ENCODE results near the gene DYNLT5.
"Not testable (repeated sequence)": the region's sequence is repeated elsewhere in the genome, so short reads cannot be mapped to it uniquely, and the experiment has no call there.

Gene DYNLT5, protein sequence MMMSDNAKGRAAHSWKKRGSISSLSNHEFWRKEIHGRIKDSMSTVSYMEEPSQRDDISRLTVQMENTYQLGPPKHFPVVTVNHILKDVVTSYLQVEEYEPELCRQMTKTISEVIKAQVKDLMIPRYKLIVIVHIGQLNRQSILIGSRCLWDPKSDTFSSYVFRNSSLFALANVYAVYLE
- 0 reads per million in 2 experiments for total RNA-seq

DNA sequence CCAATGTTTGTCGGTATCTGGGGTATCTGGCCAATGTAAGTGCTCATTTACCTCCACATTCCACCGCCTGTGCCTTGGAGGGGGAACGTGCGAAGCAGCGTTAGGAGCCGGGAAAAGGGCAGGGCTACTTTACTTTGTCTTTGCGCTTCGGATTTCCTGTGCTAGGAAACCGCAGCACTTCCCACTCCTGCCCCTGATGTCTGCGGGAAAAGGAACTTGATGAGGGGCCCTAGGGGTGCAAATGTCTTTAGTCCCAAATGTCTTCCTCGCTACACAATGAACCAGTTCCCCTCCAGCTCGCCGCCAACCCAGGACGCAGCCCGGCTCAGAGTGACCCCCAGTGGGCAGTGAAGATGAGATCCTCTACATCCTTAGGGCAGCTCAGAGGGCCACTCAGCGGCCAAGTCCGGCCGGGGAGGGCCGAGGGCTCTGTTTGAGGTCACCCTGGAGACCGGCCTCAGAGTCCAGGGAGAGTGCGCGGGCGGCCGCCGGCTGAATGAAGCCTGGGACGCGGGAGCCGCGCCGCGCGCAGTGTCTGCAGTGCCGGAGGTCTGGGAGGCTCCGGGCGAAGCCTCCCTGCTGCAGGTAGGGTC lies at the start of gene DYNLT5:
Gene DYNLT5, plus strand, starts transcription at position 460 of the 593 bp plus-strand sequence. CDS start 2,200 bp downstream, outside the sequence.
- DNase-seq (ENCODE audit: low read depth) = no peak

DNA sequence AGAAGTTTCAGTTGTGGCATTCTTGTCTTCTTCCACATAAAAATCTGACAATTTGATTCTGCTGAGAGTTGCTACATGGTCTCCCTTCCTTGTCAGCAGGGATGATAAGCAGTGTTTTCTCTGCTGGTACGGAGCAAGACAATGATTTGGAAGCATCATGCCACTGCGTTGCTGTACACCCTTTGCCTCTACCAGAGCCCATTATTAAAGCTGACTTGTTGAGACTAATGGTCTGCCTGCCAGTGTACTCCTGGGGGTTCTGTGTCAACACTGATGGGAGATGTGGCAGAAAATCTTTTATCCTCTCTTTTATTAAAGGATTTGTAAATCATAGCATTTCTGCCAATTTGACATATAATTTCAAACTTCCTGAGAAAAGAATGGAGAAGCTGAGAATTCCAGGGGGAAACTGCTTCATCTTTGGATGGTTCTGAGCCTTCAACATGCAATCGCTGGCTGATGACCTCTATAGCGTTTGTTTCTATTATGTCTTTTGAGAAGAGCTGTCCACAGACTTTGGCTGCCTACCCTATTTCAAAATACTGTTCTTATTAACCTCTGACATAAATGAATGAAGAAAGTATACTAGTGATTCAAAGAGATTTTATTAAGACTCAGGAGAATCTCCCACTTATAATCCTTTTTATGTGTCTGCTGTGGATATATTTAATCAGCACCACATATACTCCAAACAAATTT lies 47.9 kb upstream of the DYNLT5 start:
- no peak for DNase-seq (ENCODE audit: low read depth)

DNA sequence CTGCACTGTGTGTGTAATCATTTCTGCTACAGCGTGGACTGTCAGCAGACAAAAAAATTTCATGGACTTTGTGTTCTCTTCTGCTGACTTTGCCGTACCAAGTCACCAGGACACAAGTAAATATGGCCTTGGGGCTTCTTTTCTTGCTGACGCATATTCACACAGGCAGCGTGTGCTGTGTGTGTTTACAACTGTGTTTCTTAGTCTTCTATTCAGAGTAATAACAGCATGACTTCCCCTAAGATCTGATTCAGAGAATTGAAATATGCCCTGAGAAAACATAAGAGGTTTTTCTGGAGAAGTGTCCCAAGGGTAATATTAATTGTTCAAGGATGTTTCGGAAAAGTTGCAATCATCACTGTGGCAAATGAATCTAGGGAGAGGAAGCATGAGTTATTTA lies 47.1 kb upstream of the DYNLT5 start:
- no peak for DNase-seq (ENCODE audit: low read depth)

DNA sequence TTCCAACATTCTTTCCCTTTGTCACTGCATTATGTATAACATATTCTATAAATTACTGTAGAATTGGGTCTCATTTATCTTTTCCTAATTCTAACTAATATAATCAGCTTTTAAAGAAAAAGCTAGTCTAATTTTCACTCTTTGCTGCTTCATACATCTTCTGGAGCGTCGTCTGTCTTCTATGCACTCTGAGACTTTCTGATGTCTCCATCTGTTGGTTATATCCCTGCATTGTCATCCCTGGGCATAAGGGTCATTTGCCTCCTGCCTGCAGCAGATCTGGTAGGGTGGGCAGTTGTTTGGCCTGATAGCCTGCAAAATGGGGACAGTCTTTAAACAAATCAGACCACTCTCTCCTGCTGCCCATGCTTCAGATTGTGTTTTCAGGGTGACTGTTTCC lies 40.8 kb upstream of the DYNLT5 start:
- DNase-seq (ENCODE audit: low read depth) = no peak

DNA sequence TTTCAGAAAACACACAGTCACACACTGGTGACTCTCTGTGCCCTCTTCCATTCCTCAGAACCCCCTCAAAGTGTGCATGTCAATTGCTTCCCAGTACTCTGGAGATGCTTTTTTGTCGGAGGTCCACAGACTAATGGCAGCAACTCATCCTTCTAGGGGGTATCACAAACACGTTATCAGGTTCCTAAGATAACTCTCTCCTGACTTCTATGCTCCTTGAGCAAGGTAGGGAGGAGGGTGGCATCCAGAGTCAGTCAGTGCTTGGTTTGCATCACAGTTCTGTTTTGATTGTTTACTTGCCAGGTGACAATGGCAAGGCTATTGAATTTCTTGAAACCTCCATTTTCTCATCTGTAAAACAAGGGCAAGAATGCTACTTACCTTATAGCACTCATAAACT lies 39.4 kb upstream of the DYNLT5 start:
- no peak for DNase-seq (ENCODE audit: low read depth)

DNA sequence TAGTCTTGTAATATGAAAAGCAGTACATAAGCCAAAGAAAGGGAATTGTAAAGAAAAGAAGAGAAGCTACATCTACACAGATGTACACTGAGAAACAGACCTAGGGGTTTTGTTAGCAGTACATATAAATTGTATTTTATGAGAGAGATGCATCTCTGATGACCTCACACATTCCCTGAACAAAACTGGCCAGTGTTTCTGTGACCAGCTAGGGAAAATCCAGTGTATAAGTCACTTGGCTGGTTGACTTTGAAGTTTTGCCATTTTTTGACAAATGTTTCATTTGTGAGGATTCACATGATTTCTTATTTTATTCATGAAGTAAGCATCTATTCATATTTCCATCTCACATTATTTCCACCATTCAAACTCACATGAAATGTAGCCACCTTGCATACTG lies 28.3 kb upstream of the DYNLT5 start:
- DNase-seq (ENCODE audit: low read depth) = no peak

DNA sequence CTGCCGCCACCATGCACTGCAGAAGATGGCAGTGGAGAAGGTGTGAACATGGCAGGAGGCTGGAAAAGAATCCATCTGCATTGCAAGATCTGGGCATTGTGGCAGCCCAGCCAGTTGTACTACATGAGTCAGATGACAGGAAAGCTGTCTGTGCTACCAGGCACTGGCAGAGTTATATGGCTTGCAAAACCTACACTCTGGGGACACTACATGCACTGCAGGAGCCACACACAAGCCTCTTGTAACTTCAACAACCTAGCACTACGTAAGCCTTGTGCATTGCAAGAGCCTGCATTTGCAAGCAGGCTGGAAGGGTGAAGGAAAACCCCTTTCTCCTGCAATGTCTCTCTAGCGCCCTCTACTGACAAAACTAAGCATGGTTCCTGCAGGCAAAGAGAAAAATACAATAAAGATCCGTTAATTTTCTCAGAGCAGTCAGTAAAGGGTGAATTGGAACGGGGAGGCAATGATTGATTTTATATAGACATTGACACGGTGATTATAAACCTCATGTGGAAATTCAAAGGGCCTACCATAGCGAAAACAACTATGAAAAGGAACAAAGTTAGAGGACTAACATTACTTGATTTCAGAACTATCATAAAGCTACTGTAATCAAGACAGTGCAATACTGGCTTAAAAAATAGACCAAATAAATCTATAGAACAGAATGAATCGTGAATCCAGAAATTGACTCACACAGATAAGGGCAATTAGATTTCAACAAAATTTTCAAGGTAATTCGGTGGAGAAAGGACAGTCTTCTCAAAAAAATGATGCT lies 26.2 kb upstream of the DYNLT5 start:
- DNase-seq (ENCODE audit: low read depth) = peak; percentile 3

DNA sequence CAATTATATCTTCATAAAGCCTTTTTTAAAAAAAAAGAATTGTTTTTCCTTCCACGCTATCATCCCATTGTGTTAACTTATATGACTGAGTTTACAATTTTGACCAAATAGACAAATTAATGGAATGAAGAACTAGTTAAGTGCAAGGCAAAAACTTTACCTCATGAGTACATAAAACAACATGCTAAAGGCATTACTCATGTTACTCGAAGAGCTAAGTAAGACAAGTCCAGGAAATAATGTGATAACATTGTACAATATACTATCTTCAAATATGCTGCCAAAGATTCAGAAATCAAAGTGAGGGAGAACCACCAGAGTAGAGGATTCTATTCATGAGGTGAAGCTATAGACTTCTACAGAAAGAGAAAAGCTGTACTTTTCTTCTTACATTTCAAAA lies 24.2 kb upstream of the DYNLT5 start:
- no peak for DNase-seq (ENCODE audit: low read depth)

DNA sequence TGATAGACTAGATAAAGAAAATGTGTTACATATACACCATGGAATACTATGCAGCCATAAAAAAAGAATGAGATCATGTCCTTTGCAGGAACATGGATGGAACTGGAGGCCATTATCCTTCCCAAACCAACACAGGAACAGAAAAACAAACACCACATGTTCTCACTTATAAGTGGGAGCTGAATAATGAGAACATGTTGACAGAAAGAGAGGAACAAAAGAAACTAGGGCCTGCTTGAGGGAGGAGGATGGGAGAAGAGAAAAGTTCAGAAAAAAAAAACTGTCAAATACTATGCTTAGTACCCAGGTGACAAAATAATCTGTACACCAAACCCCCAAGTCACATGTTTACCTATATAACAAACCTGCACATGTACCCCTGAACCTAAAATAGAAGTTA lies 23.5 kb upstream of the DYNLT5 start:
- DNase-seq (ENCODE audit: low read depth) = not testable (repeated sequence)

DNA sequence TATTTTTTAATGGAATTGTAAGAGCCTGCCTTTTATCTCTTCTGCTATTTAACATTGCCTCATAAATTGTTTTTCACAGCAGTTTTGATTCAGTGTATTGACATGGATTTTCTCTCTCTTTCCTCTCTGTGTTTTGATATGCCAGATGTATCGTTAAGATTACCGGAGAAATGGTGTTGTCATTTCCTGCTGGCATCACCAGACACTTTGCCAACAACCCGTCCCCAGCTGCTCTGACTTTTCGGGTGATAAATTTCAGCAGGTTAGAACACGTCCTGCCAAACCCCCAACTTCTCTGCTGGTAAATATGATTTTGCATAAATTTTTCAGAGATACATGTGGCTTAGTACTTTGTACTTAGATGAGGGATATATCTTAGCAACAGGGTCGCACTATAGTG lies 23.1 kb upstream of the DYNLT5 start:
- DNase-seq (ENCODE audit: low read depth) = peak; percentile 3

DNA sequence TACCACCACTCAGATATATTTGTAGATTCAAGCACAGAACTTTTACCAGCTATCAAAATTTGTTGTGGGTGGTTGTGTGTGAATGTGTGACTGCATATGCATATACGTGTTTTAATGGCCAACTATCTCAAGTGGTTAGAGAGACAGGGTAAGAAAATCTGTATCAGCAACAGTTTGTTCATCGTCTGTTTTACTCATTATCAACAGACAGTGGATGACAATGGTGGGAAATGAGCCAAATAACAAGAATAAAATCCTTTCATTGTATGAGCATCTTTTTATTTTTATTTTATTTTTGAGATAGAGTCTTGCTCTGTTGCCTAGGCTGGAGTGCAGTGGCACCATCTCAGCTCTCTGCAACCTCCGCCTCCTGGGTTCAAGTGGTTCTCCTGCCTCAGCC lies 22.7 kb upstream of the DYNLT5 start:
- DNase-seq (ENCODE audit: low read depth) = no peak

DNA sequence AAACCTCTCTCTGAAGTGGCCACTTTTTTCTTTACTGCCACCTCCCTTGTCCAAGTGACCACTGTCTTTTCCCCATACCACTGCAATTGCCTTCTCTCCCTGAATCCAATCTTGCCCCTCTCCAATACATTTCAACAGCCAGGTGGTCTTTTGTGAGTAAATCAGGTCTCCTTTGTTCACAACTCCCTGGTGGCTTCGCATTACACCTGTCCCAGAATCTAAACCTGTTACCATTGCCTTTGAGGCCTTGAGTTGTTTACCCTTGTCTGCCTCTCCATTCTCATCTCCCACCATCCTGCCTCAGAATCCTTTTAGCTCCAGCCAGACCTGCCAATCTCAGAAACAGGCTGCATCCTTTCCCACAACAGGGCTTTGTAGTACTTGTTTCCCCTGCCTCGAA lies 21.8 kb upstream of the DYNLT5 start:
- no peak for DNase-seq (ENCODE audit: low read depth)

DNA sequence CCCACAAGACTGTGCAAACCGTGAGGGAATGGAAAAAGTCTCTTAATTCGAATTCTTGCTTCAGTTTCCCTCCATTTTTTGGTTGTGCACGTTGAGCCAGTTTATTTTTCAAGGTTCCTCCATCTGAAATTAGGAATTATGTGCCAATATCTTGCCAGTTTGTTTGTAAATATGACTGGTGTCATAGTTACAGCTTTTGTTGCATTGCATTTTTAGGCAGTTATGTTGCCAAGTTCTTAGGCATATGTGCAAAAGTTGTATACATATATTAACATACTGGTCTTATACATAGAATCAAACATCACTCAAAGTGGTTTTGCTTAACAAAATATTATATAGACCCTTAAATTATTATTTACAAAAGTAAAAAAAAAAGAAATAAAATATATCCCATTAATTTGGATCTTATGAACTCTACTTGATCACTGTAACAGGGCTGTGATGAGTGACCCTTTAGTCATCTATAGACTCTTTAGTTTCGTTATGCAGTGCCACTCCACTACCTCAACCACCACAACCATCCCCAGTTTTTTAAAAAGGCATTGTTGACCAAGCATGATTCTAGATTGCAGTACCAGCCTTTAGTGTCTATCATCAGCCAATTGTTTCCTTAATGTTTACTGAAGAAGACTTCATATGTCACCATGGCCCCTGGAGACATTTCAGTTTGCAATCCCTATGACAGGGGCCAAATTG lies 20.9 kb upstream of the DYNLT5 start:
- DNase-seq (ENCODE audit: low read depth) = no peak

DNA sequence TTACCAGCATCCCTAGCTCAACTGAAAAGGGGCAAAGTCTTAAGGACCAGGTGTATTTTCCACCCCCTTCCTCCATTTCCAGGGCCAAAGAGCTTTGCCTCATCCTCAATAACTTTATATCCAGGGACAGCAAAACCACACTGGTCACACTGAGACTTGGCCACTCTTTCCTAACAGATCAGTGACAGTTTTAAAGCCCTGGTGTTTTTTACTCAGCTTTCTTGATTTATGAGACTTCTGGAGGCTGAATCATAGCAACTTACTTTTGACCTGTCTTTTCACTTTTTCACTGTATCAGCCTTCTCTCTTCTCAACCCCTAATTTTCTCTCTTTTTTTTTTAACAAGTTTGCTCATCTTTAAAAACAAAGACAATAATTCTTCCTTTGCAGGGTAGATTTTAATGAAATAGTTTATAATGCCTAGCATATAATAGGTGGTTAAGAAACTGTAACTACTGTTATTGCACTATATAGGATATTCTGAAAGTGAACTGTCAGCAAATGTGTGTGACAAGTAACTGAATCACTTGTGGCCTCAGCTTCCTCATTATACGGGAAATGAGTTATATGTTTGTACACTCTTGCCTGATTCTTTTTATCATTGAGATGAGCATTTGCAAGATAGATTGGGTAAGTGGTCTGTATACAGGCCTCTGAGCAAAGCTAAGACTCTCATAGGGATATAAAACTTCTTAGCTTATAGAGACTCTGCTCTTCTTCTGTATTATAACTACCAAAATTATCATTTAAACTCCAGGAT lies 19.7 kb upstream of the DYNLT5 start:
- no peak for DNase-seq (ENCODE audit: low read depth)

DNA sequence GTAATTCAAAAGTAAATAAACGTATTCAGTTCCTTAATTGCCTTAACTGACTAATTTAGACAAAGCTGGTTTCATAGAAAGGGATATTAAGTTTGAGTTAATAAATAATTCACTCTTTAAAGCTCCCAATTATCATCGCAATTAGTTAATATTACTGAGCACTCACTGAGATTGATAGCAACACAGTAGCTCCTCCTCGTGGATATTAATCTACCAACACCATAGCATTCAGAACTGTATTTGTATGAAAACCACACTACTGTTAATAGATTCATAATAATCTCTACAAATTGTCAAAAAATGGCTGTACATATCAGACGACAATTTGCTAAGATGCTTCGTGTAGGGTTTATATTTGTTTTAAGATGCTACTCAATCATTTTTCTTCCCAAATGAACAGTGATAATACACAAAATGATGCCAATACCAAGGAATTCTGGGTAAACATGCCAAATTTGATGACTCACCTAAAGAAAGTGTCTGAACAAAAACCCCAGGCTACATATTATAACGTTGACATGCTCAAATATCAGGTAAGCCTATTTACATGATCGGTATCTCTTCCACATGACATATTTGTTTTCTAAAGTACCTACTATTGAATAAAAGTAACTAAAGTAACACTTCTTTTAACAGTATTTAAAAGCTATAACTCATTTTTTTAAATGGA lies 18.8 kb upstream of the DYNLT5 start:
- no peak for DNase-seq (ENCODE audit: low read depth)

DNA sequence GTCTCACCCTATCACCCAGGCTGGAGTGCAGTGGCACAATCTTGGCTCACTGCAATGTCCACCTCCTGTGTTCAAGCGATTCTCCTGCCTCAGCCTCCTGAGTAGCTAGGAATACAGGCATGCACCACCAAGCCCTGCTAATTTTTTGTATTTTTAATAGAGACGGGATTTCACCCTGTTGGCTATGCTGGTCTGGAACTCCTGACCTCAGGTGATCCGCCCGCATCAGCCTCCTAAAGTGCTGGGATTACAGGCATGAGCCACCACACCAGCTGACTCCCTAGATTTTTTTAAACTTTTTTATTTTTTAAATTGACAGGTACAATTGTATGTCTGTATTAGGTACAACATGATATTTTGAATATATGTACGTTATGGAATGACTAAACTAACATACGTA lies 17.7 kb upstream of the DYNLT5 start:
- not testable (repeated sequence) for DNase-seq (ENCODE audit: low read depth)

DNA sequence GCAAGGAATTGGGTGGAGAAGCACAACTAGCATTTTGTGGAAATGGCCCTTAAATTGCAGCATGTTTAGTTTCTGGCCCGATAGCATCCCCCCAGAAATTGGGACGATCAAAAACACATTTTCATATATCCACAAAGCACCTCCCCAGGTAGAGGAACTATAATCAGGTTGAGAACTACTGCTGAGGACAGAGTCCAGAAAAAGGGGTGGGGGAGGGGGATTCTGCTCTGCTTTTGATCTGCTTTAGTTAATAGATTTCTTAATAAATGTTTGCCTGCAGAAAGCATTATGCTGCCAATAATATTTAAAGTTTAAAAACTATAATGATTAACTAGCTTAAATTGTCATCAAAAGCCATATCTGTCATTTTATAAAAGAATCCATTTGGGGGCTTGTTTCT lies 14.4 kb upstream of the DYNLT5 start:
- no peak for DNase-seq (ENCODE audit: low read depth)

DNA sequence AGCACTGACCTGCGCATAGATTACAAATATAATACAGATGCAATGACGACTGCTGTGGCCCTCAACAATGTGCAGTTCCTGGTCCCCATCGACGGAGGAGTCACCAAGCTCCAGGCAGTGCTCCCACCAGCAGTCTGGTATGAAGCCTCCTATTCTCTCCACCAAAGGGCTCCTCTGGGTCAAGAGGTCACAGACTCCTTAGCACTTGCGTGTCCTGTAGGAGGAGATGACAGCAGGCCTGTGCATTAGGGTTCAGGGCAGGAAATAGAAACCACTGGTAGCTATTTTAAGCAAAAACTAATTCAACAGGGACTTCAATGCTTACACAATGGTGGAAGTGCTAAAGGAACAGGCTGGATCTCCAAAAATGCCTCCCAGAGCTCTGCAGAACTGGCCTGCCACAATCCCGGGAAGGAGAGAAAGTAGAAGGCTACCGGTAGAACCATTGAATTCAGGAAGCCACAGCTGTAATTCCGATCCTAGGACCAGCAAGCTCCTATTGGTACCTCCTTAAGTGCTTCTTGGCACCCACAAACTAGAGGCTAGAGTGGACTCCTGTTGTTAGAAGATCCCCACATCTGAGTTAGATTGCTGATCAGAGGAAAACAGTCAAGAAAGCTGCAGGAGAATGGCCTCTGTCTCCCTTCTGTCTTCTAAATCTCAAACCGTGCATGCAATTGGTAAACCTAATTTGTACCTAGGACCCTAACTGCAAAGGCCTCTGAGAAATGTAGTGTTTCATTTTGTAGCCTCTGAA lies 12.7 kb upstream of the DYNLT5 start:
- no peak for DNase-seq (ENCODE audit: low read depth)

DNA sequence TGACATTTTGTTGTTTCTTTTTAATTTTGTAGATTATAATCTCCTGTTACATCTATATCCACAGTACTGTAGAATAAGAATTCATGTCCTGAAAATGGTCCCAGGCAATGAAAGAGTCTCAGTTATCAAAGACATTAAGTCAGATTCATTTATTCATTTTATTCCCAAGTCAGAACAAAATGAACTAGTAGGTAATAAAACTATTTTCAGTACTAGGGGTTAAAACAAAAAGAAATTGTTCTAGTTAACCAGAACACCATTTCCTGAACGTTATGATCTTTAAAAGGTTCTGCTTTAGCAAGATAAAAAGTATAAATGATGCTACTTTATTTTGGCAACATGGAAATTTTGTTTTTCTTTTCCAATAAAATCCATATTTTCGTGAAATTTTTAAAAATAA lies 6.8 kb upstream of the DYNLT5 start:
- DNase-seq (ENCODE audit: low read depth) = no peak

DNA sequence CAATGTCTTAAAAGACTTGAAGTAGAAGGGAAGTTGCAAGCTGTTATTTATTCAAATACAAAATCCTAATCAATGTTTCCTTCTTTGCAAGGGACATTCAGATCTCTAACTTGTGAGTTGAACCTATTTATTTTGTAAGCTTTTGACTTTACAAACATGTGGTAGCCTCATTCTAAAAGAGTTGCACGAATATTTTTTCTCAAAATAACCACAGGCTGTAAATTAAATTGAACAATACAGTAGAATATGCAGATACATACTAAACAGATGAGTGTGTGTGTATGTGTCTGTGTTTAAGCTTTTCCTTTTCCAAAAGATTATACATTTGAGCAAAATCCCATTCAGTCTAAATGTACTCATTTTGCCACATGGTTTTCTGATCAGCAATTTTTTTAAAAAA lies 4.8 kb upstream of the DYNLT5 start:
- DNase-seq (ENCODE audit: low read depth) = no peak

Data from T follicular helper cell (primary cell).